GM18499 (cell line): ENCODE measurements around the gene SPDYE1.
A peak's percentile ranks its signal among the peaks of the same experiment; 100 is the strongest.
"Not testable (repeated sequence)": the region's sequence is repeated elsewhere in the genome, so short reads cannot be mapped to it uniquely, and the experiment has no call there.

Source experiments
- ATAC-seq: cut with Tn5 transposase; IDR thresholded peaks from one replicate; pipeline ENCODE4 v1.9.1; 2021; ENCODE audit warnings: moderate number of reproducible peaks; ENCODE audit not compliant: insufficient read depth, unreplicated experiment

SPDYE1 gene

DNA sequence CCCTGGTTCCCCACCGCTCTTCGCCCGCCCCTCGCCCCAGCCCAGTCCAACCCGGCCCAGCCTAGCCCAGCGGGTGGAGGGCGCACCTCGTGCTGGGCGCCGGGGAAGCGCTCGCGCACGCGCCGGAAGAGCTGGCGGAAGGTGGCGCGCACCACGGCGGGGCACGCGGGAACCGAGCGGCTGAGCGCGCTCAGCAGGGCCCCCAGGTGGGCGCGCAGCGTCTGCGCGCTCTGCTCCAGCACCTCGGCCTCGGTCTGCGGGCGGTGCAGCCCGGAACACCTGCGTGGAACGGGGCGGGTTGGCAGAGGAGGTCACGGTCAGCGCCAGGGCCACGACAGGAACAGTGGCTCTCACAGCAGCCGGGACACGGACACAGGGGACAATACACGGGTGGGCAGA, 42.8 kb downstream of the SPDYE1 start:
- not testable (repeated sequence) for ATAC-seq

DNA sequence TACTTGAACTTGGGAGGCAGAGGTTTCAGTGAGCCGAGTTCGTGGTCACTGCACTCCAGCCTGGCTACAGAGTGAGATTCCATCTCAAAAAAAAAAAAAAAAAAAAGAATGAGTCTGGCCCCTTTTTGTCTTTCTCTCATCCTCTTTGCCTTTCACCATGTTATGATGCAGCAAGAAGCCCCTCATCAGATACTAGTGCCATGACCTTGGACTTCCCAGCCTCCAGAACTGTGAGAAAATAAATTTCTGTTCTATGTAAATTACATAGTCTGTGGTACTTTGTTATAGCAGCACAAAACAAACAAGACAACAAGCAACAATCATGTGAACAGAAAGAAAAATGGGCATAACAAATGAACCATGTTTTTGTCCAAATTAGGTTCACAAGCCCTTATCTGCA, 44.5 kb downstream of the SPDYE1 start:
- no peak for ATAC-seq

- no peak for ATAC-seq
These were observed 46.2 kb downstream of the SPDYE1 start for GRCh38 chr7:44043902-44044301.

- ATAC-seq = peak; percentile 34
These were observed 46.9 kb downstream of the SPDYE1 start, which contains the start of gene DBNL for GRCh38 chr7:44044315-44045225. DBNL (plus strand) TSS chr7:44044702; CDS start chr7:44044738, 36 bp downstream.

GRCh38 chr7:44045226-44046014, 47.7 kb downstream of the SPDYE1 start:
- no peak for ATAC-seq

- ATAC-seq = peak; percentile 42
These were observed 48.8 kb downstream of the SPDYE1 start for GRCh38 chr7:44046321-44047061.

DNA sequence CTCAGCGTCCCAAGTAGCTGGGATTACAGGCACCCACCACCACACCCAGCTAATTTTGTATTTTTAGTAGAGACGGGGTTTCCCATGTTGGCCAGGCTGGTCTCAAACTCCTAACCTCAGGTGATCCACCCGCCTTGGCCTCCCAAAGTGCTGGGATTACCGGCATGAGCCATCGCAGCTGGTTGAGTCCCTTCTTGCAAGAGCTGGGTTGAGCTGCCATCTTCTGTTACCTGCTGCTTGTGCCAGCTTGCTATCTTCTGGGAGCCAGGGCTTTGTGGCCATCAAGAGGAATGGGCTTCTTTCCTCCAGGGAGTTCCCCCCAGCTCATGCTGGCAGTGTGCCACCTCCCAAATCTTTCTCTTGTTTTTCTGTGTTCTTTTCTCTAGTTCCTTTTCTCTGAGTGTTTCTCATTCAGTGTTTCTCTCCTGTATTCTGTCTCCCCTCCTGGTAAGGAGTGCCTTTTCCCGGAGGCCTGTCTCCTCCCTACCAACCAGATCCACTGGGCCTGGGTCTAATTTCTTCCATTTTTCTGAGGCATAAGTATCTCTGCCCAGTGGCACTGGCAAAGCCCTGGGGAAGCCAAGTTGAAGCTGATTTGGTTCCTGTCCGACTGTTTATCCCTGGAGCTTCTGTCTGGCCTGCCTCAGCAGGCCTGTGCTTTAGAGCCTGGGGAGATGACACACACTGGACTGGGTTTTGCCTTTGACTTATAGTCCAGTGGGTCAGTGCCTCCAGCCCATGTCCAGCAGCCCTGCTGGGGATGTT, 50.5 kb downstream of the SPDYE1 start:
- no peak for ATAC-seq

GRCh38 chr7:44050121-44050914, 52.6 kb downstream of the SPDYE1 start:
- no peak for ATAC-seq

- no peak for ATAC-seq
These were observed 53.3 kb downstream of the SPDYE1 start for GRCh38 chr7:44050915-44051560.

- ATAC-seq = no peak
These were observed 54.0 kb downstream of the SPDYE1 start for GRCh38 chr7:44051611-44052220.

GRCh38 chr7:44052771-44053365, 55.2 kb downstream of the SPDYE1 start:
- ATAC-seq = no peak

DNA sequence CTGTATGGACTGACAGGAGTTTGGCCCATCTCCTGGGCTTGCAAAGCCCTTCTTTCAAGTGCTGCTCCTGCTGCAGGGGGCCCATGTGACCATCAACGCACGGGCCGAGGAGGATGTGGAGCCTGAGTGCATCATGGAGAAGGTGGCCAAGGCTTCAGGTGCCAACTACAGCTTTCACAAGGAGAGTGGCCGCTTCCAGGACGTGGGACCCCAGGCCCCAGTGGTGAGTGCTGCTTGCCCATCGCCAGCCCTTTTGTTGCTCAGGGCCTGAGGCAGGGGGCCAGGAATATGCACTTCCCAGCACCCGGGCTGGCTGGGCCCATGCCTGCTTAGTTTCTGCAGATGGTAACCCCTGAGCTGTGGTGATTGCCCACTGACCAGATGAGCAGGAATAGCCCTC, 59.0 kb downstream of the SPDYE1 start:
- no peak for ATAC-seq

DNA sequence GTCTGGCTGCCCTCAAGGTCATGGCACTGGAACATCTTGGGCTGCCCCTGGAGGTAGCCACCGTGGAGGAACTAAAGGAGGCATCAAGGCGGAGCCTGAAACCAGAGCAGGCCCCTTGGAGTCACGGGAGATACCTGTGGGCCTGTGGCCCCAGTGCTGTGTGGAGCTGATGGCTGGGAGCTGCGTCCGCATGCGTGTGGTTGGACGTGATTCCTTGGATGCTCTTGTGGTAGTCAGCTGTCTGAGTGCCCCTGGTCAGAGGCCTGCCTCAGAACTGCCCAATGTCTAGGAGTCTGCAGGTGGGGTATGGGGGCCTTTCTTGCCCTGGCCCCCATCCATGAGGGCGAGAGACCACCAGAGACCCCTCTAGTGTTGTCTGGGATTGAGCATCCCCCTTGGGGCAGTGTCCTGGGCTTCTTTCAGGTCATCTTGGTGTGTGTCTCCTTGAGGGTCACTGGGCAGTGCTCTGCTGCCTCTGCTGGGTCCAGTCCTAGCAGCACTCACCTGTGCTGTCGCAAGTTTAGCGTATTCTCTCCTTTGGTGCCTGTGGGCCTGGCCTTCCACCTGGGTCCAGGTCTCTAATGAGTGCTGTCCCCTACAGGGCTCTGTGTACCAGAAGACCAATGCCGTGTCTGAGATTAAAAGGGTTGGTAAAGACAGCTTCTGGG, 59.6 kb downstream of the SPDYE1 start:
- no peak for ATAC-seq

DNA sequence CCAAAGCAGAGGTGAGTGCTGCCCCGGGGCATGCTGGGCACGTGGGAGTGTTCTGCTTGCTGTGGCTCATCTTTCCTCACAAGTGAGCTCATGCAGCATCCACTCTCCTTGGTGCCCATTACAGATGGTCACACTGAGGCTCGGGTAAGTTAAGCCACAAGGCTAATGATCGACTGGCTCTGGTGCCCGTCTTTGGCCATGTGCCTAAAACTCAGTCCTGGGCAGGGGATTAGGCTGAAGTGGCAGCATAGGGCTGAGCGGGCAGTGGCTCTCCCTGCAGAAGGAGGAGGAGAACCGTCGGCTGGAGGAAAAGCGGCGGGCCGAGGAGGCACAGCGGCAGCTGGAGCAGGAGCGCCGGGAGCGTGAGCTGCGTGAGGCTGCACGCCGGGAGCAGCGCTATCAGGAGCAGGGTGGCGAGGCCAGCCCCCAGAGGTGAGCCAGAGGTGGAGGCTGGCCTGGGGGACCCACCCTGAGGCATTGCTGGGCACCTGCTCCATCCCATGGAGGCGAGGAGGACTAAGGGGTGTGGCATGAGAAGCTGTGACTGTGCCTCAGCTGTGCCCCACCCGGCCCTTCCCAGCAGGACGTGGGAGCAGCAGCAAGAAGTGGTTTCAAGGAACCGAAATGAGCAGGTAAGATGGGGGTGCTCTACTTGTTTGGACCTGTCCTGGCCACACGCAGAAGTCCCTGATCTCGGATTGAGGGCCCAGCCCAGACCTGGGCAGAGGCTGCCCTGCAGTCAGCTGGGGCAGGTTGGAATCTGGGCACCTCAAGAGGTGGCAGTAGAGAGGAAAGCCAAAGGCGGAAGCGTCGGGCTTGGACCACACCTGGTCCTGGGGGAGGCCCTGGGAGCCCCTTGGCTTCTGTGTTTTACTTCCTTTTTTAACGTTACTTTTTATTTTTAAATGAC, 60.4 kb downstream of the SPDYE1 start:
- no peak for ATAC-seq

- ATAC-seq = no peak
These were observed 61.1 kb downstream of the SPDYE1 start for GRCh38 chr7:44058759-44059218.
